ENCODE results near the gene ABCG1. TPM values are rescaled to one million over a fixed set of nuclear protein-coding genes. Genes with fewer than 3 reads are reported as not detected.

Gene ABCG1
- total RNA-seq, 1 experiment from 2014 or later = 5.6 TPM

DNA sequence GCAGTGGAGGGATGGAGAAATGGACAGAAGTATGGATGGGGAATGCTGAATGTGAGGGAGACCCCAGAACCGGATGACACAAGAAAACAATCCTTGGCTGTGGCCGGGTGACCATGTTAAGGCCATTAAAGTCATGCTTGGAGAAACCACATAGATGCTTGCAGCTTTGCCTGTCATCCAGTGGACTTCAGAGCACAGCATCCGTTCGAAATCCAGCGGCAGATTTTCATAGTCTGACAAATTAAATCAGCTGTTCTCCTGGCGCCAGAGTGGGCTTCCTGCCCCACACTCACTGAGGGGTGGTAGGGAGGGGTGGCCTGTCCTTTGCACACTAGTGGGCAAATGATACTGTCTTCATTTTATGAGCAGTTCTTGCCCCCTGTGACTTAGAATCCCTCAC is 35.1 kb downstream of the ABCG1 start:
- no peak overlapping the region for H2AFZ ChIP-seq
- no peaks in the 10 kb centered on the region for H3K79me2 ChIP-seq (ENCODE audit: low read depth)
- no peak overlapping the region for H3K27ac ChIP-seq
- DNase-seq = no peak
- POLR2A ChIA-PET (ENCODE audit: unreplicated experiment) = no interaction called here
- CTCF ChIA-PET = no interaction called here
- H3K9me3 ChIP-seq (ENCODE audit: insufficient read depth, low read depth) = no peaks in the 10 kb centered on the region
- no peaks in the 10 kb centered on the region for H3F3A ChIP-seq (ENCODE audit: insufficient read depth, low read depth)
- no peaks in the 10 kb centered on the region for H3K27me3 ChIP-seq (ENCODE audit: insufficient read depth, low read depth)
- no peaks in the 10 kb centered on the region for H3K4me1 ChIP-seq (replicated peaks; ENCODE audit: insufficient read depth)
- no peak overlapping the region for H3K4me3 ChIP-seq
- H3K9me2 ChIP-seq (ENCODE audit: insufficient read depth) = no peaks in the 10 kb centered on the region
- intact Hi-C loops (cut with micrococcal nuclease; ENCODE audit: unreplicated experiment) = no loop called here
- H4K20me1 ChIP-seq (ENCODE audit: insufficient read depth) = no peaks in the 10 kb centered on the region
- H3K36me3 ChIP-seq (ENCODE audit: low read depth) = no peaks in the 10 kb centered on the region
- H3K4me2 ChIP-seq = no peak overlapping the region
- TF ChIP-seq EZH2 (IDR thresholded peaks at IDR 0.05; ENCODE audit: low read depth) (no peak), CTCF (conservative IDR thresholded peaks at IDR 0.05) (no peak)
- BruUV-seq (replicated peaks) = no TSS peak

GRCh38 chr21:42254651-42255601 is 36.0 kb downstream of the ABCG1 start:
- intact Hi-C loops (cut with micrococcal nuclease; ENCODE audit: unreplicated experiment) = loop anchor here (5.0 kb wide), 1 partner anchor 88 kb away; no protein-coding TSS in a partner anchor
- BruUV-seq (replicated peaks) = no TSS peak
- POLR2A ChIA-PET (ENCODE audit: unreplicated experiment) = no interaction called here
- Histone ChIP-seq H3K4me1 (replicated peaks; ENCODE audit: insufficient read depth) (no peaks in the 10 kb centered on the region), H3K9me2 (ENCODE audit: insufficient read depth) (no peaks in the 10 kb centered on the region), H4K20me1 (ENCODE audit: insufficient read depth) (no peaks in the 10 kb centered on the region), H3K79me2 (ENCODE audit: low read depth) (no peaks in the 10 kb centered on the region), H3K27me3 (ENCODE audit: insufficient read depth, low read depth) (no peaks in the 10 kb centered on the region), H3K36me3 (ENCODE audit: low read depth) (no peaks in the 10 kb centered on the region), H3K27ac (no peak overlapping the region), H2AFZ (no peak overlapping the region), H3K9me3 (ENCODE audit: insufficient read depth, low read depth) (no peaks in the 10 kb centered on the region), H3K4me3 (no peak overlapping the region), H3K4me2 (no peak overlapping the region), H3F3A (ENCODE audit: insufficient read depth, low read depth) (no peaks in the 10 kb centered on the region)
- DNase-seq = no peak
- TF ChIP-seq EZH2 (IDR thresholded peaks at IDR 0.05; ENCODE audit: low read depth) = no peak
- no peak for TF ChIP-seq CTCF (conservative IDR thresholded peaks at IDR 0.05)
- CTCF ChIA-PET = no interaction called here

GRCh38 chr21:42255825-42256224 is 36.9 kb downstream of the ABCG1 start:
- CTCF ChIA-PET = no interaction called here
- no TSS peak for BruUV-seq (replicated peaks)
- H3K27me3 ChIP-seq (ENCODE audit: insufficient read depth, low read depth) = no peaks in the 10 kb centered on the region

More at GRCh38 chr21:42255825-42256224, 36.9 kb downstream of the ABCG1 start:
- no peak overlapping the region for H2AFZ ChIP-seq
- H3K9me2 ChIP-seq (ENCODE audit: insufficient read depth) = no peaks in the 10 kb centered on the region
- DNase-seq = no peak
- H4K20me1 ChIP-seq (ENCODE audit: insufficient read depth) = no peaks in the 10 kb centered on the region
- H3K9me3 ChIP-seq (ENCODE audit: insufficient read depth, low read depth) = no peaks in the 10 kb centered on the region
- no peaks in the 10 kb centered on the region for H3K4me1 ChIP-seq (replicated peaks; ENCODE audit: insufficient read depth)
- H3K4me2 ChIP-seq = no peak overlapping the region
- no peaks in the 10 kb centered on the region for H3K79me2 ChIP-seq (ENCODE audit: low read depth)
- POLR2A ChIA-PET (ENCODE audit: unreplicated experiment) = no interaction called here
- H3F3A ChIP-seq (ENCODE audit: insufficient read depth, low read depth) = no peaks in the 10 kb centered on the region
- no peak overlapping the region for H3K27ac ChIP-seq
- TF ChIP-seq CTCF (conservative IDR thresholded peaks at IDR 0.05) (no peak), EZH2 (IDR thresholded peaks at IDR 0.05; ENCODE audit: low read depth) (no peak)
- no peaks in the 10 kb centered on the region for H3K36me3 ChIP-seq (ENCODE audit: low read depth)
- no peak overlapping the region for H3K4me3 ChIP-seq
- intact Hi-C loops (cut with micrococcal nuclease; ENCODE audit: unreplicated experiment) = loop anchor here (5.0 kb wide), 1 partner anchor 89 kb away; no protein-coding TSS in a partner anchor
